AG20443 (cell line): ENCODE measurements around the gene NKAIN4.
"Not testable (repeated sequence)": the region's sequence is repeated elsewhere in the genome, so short reads cannot be mapped to it uniquely, and the experiment has no call there.

Experiments
- DNase-seq: peaks from one replicate; pipeline ENCODE4 v3.0.0; 2012; ENCODE audit warnings: low spot score, mixed read lengths

NKAIN4 gene

GRCh38 chr20:63235399-63235983 lies 18.8 kb downstream of the NKAIN4 start, which contains the start of gene BIRC7:
TSS of gene BIRC7 (plus strand) at chr20:63235905. CDS start at chr20:63236097, 192 bp downstream.
- no peak for DNase-seq

GRCh38 chr20:63234693-63235398 lies 19.4 kb downstream of the NKAIN4 start:
- DNase-seq = peak; percentile 43

GRCh38 chr20:63233924-63234323 lies 20.3 kb downstream of the NKAIN4 start:
- no peak for DNase-seq

- DNase-seq = no peak
Measured at GRCh38 chr20:63233061-63233344, 21.3 kb downstream of the NKAIN4 start.

- DNase-seq = peak; percentile 76
Measured at GRCh38 chr20:63232235-63233060, 21.8 kb downstream of the NKAIN4 start.

- DNase-seq = peak; percentile 85
Measured at GRCh38 chr20:63230800-63231268, 23.4 kb downstream of the NKAIN4 start.

GRCh38 chr20:63228806-63229205 lies 25.5 kb downstream of the NKAIN4 start:
- DNase-seq = no peak

GRCh38 chr20:63227260-63227659 lies 27.0 kb downstream of the NKAIN4 start:
- no peak for DNase-seq

- no peak for DNase-seq
Measured at GRCh38 chr20:63226042-63226943, 28.0 kb downstream of the NKAIN4 start.

GRCh38 chr20:63225082-63225454 lies 29.2 kb downstream of the NKAIN4 start:
- no peak for DNase-seq

- DNase-seq = no peak
Measured at GRCh38 chr20:63224412-63225081, 29.7 kb downstream of the NKAIN4 start.

GRCh38 chr20:63223826-63224207 lies 30.4 kb downstream of the NKAIN4 start:
- DNase-seq = no peak

GRCh38 chr20:63223121-63223825 lies 31.0 kb downstream of the NKAIN4 start:
- peak; percentile 57 for DNase-seq

GRCh38 chr20:63222541-63222940 lies 31.7 kb downstream of the NKAIN4 start:
- DNase-seq = no peak

- not testable (repeated sequence) for DNase-seq
Measured at GRCh38 chr20:63221400-63222053, 32.7 kb downstream of the NKAIN4 start.

- no peak for DNase-seq
Measured at GRCh38 chr20:63220696-63221399, 33.4 kb downstream of the NKAIN4 start.

GRCh38 chr20:63219866-63220521 lies 34.3 kb downstream of the NKAIN4 start:
- DNase-seq = no peak

GRCh38 chr20:63219447-63219821 lies 34.8 kb downstream of the NKAIN4 start:
- DNase-seq = no peak
